BJ (cell line): Measurements from ENCODE around the gene HASPIN. TPM values are rescaled to one million over a fixed set of nuclear protein-coding genes. Genes with fewer than 3 reads are reported as not detected.
A peak's percentile ranks its signal among the peaks of the same experiment; 100 is the strongest.
"Not testable (repeated sequence)": the region's sequence is repeated elsewhere in the genome, so short reads cannot be mapped to it uniquely, and the experiment has no call there.

Experiments
- CTCF ChIA-PET: fragments of 350-600 bp; formaldehyde crosslinking; extraction: SDS; loops from one replicate; lab custom pipeline; 2021; ENCODE audit warnings: antibody characterized with exemption, inconsistent platforms; lab: Yijun Ruan, JAX
- POLR2A ChIA-PET: fragments of 300-600 bp; sonication (Branson Sonifier 250); formaldehyde crosslinking; extraction: SDS; loops from one replicate; lab custom pipeline; 2021; ENCODE audit warnings: antibody characterized with exemption; lab: Charles Lee
- DNase-seq: peaks from one replicate; pipeline ENCODE4 v3.0.0-alpha.2; 2011; ENCODE audit warnings: low read depth
- H3K27me3 ChIP-seq: 2 replicates; pipeline ENCODE4 v1.6.0; 2011; ENCODE audit warnings: low read length; ENCODE audit not compliant: control insufficient read depth, insufficient read depth
- H3K36me3 ChIP-seq: 2 replicates; pipeline ENCODE4 v1.5.1; 2011; ENCODE audit warnings: low read length; ENCODE audit not compliant: control insufficient read depth, insufficient read depth
- H3K4me3 ChIP-seq: 2 replicates; pipeline ENCODE4 v1.5.1; 2011; ENCODE audit warnings: low read depth, mild to moderate bottlenecking, control low read depth, low read length
- polyA plus RNA-seq: library from polyadenylated mRNA; depleted of rRNA; stranded (reverse); fragments of >200 nt; gene quantifications from 2 replicates; pipeline ENCODE4 v1.2.3, GENCODE V29; 2011
- TF ChIP-seq, protein P1 (sequence below): IDR thresholded peaks from 2 replicates; pipeline ENCODE4 v1.5.1; 2011; ENCODE audit warnings: low read depth, mild to moderate bottlenecking, control low read depth, inconsistent platforms, low read length, moderate library complexity; ENCODE audit not compliant: insufficient read depth

The HASPIN gene
- polyA plus RNA-seq, 1 experiment = 2.1 TPM

DNA sequence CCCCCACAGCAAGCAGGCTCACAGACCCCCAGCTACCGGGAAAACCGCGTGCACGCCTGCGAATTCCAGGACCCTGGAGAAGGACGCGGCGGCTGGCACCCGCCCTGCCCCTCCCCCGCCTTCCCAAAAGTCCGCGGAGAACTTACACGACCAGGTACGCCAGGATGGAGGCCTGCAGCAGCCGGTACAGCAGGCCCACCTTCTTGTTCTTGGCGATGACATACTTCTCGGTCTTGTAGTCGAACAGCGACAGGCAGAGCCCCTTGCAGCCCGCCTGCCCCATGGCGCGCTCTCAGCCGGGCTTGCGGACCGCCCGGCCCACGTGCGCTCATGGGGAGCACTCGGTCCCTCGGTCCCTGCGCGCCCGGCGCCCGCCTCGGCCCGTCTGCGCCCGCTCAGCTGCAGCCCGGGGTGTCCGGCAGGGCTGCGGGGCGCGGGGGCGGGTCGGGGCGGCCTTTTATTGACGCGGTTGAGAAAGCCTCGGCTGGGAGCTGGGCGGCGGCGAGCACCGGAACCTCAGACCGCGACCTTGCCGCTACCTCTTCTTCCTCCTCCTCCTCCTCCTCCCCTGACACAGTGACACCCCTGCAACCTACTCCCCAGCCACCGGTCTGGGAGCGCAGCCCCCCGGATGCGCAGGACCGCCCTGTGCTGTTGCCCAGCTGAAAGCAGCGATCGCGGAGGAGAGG, 27.8 kb upstream of the HASPIN start, which contains the start of gene P2RX5:
TSS of gene P2RX5 (minus strand) at position 433 of the 689 bp plus-strand sequence. CDS start at position 283, 150 bp downstream.
- H3K4me3 ChIP-seq = peak within 1 kb of the TSS; percentile 58
- ChIA-PET CTCF (interaction anchor here (0.7 to 4.2 kb wide), 6 partner anchors 11 to 201 kb away, joined by 3 to 26 read pairs (median 3); no protein-coding TSS in a partner anchor), POLR2A (no interaction called here)
- peaks cover 2% of the 10 kb centered on the region; the same call in 1 of the 2 replicates for H3K27me3 ChIP-seq
- DNase-seq = no peak
- no peaks in the 10 kb centered on the region for H3K36me3 ChIP-seq
- TF ChIP-seq, protein P1, sequence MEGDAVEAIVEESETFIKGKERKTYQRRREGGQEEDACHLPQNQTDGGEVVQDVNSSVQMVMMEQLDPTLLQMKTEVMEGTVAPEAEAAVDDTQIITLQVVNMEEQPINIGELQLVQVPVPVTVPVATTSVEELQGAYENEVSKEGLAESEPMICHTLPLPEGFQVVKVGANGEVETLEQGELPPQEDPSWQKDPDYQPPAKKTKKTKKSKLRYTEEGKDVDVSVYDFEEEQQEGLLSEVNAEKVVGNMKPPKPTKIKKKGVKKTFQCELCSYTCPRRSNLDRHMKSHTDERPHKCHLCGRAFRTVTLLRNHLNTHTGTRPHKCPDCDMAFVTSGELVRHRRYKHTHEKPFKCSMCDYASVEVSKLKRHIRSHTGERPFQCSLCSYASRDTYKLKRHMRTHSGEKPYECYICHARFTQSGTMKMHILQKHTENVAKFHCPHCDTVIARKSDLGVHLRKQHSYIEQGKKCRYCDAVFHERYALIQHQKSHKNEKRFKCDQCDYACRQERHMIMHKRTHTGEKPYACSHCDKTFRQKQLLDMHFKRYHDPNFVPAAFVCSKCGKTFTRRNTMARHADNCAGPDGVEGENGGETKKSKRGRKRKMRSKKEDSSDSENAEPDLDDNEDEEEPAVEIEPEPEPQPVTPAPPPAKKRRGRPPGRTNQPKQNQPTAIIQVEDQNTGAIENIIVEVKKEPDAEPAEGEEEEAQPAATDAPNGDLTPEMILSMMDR = no peak

- ChIA-PET POLR2A (no interaction called here), CTCF (interaction anchor here (4.2 kb wide), 1 partner anchor 14 kb away, joined by 26 read pairs; no protein-coding TSS in a partner anchor)
- TF ChIP-seq, protein P1 = no peak
Observed at GRCh38 chr17:3697103-3697476, 26.6 kb upstream of the HASPIN start.

DNA sequence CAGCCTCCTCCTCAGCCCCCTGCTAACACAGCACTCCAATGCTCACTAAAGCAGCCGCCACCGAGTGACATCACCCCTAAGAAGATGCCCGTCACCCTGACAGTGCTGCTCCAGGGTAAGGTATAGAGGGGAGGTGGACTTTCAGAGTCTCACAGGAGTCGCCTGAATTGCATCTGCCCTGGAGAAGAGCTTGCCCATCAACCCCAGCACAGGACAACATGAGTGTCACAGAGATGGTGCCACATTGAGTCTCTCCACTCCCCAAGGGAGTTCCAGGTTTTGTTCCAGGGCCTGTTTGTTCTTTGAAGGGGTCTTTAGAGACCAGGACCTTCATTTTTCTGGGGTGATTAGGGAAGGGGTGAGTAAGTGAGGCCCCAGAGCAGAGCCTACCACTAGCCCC, 25.6 kb upstream of the HASPIN start:
- DNase-seq = no peak
- ChIA-PET CTCF (no interaction called here), POLR2A (no interaction called here)
- no peaks in the 10 kb centered on the region for H3K36me3 ChIP-seq
- no peak overlapping the region for H3K4me3 ChIP-seq
- peaks cover 2% of the 10 kb centered on the region; the same call in 1 of the 2 replicates for H3K27me3 ChIP-seq
- TF ChIP-seq, protein P1 = no peak

More at GRCh38 chr17:3697103-3697476, 26.6 kb upstream of the HASPIN start:
- H3K4me3 ChIP-seq = no peak overlapping the region
- peaks cover 2% of the 10 kb centered on the region; the same call in 1 of the 2 replicates for H3K27me3 ChIP-seq
- DNase-seq = no peak
- H3K36me3 ChIP-seq = no peaks in the 10 kb centered on the region

GRCh38 chr17:3699951-3700350, 23.8 kb upstream of the HASPIN start:
- no peaks in the 10 kb centered on the region for H3K36me3 ChIP-seq
- H3K4me3 ChIP-seq = no peak overlapping the region
- ChIA-PET POLR2A (interaction anchor here (0.6 kb wide), 1 partner anchor 21 kb away, joined by 4 read pairs; no protein-coding TSS in a partner anchor), CTCF (no interaction called here)
- peaks cover 2% of the 10 kb centered on the region; the same call in 1 of the 2 replicates for H3K27me3 ChIP-seq
- TF ChIP-seq, protein P1 = no peak
- no peak for DNase-seq

- H3K27me3 ChIP-seq, H3K36me3 ChIP-seq, DNase-seq, H3K4me3 ChIP-seq: not testable (repeated sequence)
- CTCF ChIA-PET = interaction anchor here (1.1 to 1.7 kb wide), 2 partner anchors 125 to 876 kb away, joined by 3 read pairs; no protein-coding TSS in a partner anchor
- POLR2A ChIA-PET = interaction anchor here (0.6 kb wide), 1 partner anchor 8 kb away, joined by 7 read pairs; no protein-coding TSS in a partner anchor
Observed at GRCh38 chr17:3702041-3702539, 21.6 kb upstream of the HASPIN start.
